Measurements from ENCODE around the gene DCHS2.

DNA sequence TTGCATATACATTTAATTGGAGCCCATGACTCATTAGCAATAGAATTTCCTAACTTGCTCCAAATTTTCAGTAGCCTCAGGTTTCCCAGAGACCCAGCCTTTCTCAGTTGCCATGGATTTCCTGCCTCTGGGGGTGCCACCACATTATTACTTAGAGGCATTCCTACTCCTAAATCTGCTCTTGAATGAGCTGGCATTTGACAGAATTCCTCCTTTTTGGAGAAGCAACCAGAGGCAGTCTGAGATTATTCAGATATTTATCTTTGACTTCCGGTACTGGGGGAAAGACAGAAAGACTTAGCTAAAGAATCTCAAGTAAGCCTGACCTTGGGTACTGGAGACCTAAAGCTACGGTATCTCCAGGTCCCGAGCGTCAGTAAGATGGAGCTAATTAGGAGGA, 76.3 kb downstream of the DCHS2 start:
- TF ChIP-seq EZH2 (IDR thresholded peaks at IDR 0.05; ENCODE audit: low read depth, unreplicated experiment) (no peak), EZH2phosphoT487 (IDR thresholded peaks at IDR 0.05; ENCODE audit: unreplicated experiment) (no peak), POLR2AphosphoS5 (IDR thresholded peaks at IDR 0.05; ENCODE audit: low read depth) (no peak), STAT1 (IDR thresholded peaks at IDR 0.05; ENCODE audit: unreplicated experiment) (no peak), NANOG (IDR thresholded peaks at IDR 0.05; ENCODE audit: borderline replicate concordance) (no peak), JUNB (IDR thresholded peaks at IDR 0.05; ENCODE audit: unreplicated experiment) (no peak), CREB1 (CRISPR knock-in tag; IDR thresholded peaks at IDR 0.05; ENCODE audit: low read depth) (no peak), ZNF114 (CRISPR knock-in tag; IDR thresholded peaks at IDR 0.05) (no peak), ZNF331 (CRISPR knock-in tag; IDR thresholded peaks at IDR 0.05; ENCODE audit: low read depth) (no peak)
- TF ChIP-seq, protein P1, sequence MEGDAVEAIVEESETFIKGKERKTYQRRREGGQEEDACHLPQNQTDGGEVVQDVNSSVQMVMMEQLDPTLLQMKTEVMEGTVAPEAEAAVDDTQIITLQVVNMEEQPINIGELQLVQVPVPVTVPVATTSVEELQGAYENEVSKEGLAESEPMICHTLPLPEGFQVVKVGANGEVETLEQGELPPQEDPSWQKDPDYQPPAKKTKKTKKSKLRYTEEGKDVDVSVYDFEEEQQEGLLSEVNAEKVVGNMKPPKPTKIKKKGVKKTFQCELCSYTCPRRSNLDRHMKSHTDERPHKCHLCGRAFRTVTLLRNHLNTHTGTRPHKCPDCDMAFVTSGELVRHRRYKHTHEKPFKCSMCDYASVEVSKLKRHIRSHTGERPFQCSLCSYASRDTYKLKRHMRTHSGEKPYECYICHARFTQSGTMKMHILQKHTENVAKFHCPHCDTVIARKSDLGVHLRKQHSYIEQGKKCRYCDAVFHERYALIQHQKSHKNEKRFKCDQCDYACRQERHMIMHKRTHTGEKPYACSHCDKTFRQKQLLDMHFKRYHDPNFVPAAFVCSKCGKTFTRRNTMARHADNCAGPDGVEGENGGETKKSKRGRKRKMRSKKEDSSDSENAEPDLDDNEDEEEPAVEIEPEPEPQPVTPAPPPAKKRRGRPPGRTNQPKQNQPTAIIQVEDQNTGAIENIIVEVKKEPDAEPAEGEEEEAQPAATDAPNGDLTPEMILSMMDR (conservative IDR thresholded peaks at IDR 0.05; ENCODE audit: low read depth in 2 of 2), result no peak
- TF ChIP-seq, protein P2, sequence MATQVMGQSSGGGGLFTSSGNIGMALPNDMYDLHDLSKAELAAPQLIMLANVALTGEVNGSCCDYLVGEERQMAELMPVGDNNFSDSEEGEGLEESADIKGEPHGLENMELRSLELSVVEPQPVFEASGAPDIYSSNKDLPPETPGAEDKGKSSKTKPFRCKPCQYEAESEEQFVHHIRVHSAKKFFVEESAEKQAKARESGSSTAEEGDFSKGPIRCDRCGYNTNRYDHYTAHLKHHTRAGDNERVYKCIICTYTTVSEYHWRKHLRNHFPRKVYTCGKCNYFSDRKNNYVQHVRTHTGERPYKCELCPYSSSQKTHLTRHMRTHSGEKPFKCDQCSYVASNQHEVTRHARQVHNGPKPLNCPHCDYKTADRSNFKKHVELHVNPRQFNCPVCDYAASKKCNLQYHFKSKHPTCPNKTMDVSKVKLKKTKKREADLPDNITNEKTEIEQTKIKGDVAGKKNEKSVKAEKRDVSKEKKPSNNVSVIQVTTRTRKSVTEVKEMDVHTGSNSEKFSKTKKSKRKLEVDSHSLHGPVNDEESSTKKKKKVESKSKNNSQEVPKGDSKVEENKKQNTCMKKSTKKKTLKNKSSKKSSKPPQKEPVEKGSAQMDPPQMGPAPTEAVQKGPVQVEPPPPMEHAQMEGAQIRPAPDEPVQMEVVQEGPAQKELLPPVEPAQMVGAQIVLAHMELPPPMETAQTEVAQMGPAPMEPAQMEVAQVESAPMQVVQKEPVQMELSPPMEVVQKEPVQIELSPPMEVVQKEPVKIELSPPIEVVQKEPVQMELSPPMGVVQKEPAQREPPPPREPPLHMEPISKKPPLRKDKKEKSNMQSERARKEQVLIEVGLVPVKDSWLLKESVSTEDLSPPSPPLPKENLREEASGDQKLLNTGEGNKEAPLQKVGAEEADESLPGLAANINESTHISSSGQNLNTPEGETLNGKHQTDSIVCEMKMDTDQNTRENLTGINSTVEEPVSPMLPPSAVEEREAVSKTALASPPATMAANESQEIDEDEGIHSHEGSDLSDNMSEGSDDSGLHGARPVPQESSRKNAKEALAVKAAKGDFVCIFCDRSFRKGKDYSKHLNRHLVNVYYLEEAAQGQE (IDR thresholded peaks at IDR 0.05; ENCODE audit: unreplicated experiment), result no peak
- TF ChIP-seq, protein P3, sequence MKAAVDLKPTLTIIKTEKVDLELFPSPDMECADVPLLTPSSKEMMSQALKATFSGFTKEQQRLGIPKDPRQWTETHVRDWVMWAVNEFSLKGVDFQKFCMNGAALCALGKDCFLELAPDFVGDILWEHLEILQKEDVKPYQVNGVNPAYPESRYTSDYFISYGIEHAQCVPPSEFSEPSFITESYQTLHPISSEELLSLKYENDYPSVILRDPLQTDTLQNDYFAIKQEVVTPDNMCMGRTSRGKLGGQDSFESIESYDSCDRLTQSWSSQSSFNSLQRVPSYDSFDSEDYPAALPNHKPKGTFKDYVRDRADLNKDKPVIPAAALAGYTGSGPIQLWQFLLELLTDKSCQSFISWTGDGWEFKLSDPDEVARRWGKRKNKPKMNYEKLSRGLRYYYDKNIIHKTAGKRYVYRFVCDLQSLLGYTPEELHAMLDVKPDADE (IDR thresholded peaks at IDR 0.05), result no peak

Data from GM23338 (cell line).